ENCODE measurements around the gene RIN2.
"Not testable (repeated sequence)": the region's sequence is repeated elsewhere in the genome, so short reads cannot be mapped to it uniquely, and the experiment has no call there.

Gene RIN2

GRCh38 chr20:19802492-19803158, 44.6 kb downstream of the RIN2 start:
- no peaks in the 10 kb centered on the region for H3F3A ChIP-seq (ENCODE audit: low read depth)
- no peaks in the 10 kb centered on the region for H3K9me2 ChIP-seq (replicated peaks; ENCODE audit: low read depth, low read length)
- no peak overlapping the region for H3K4me3 ChIP-seq (ENCODE audit: low read length, poor library complexity, severe bottlenecking)
- TF ChIP-seq EZH2phosphoT487 (IDR thresholded peaks at IDR 0.05; ENCODE audit: borderline replicate concordance) (no peak), CTCF (conservative IDR thresholded peaks at IDR 0.05; ENCODE audit: low read length) (peak; percentile 80)
- H3K4me2 ChIP-seq (ENCODE audit: low read depth, low read length, poor library complexity, severe bottlenecking), result no peak overlapping the region
- no peaks in the 10 kb centered on the region for H3K79me2 ChIP-seq (ENCODE audit: insufficient read depth, low read length)
- H3K27me3 ChIP-seq (ENCODE audit: insufficient read depth, low read length, poor library complexity, severe bottlenecking), result no peaks in the 10 kb centered on the region
- no peaks in the 10 kb centered on the region for H3K36me3 ChIP-seq (ENCODE audit: insufficient read depth, low read length)
- no peaks in the 10 kb centered on the region for H3K4me1 ChIP-seq (ENCODE audit: insufficient read depth, low read length, poor library complexity, severe bottlenecking)
- no peak overlapping the region for H2AFZ ChIP-seq (ENCODE audit: low read length)
- no peak overlapping the region for H3K9ac ChIP-seq (ENCODE audit: low read depth, low read length, poor library complexity, severe bottlenecking)
- no peaks in the 10 kb centered on the region for H4K20me1 ChIP-seq (ENCODE audit: insufficient read depth, low read length, poor library complexity, severe bottlenecking)
- no peaks in the 10 kb centered on the region for H3K9me3 ChIP-seq (ENCODE audit: insufficient read depth, low read depth, low read length)

- H3K4me2 ChIP-seq (ENCODE audit: low read depth, low read length, poor library complexity, severe bottlenecking); H3K36me3 ChIP-seq (ENCODE audit: insufficient read depth, low read length); H3K4me3 ChIP-seq (ENCODE audit: low read length, poor library complexity, severe bottlenecking); H3K79me2 ChIP-seq (ENCODE audit: insufficient read depth, low read length); H3K9me2 ChIP-seq (replicated peaks; ENCODE audit: low read depth, low read length); H3K9me3 ChIP-seq (ENCODE audit: insufficient read depth, low read depth, low read length); H3F3A ChIP-seq (ENCODE audit: low read depth); H4K20me1 ChIP-seq (ENCODE audit: insufficient read depth, low read length, poor library complexity, severe bottlenecking); H3K4me1 ChIP-seq (ENCODE audit: insufficient read depth, low read length, poor library complexity, severe bottlenecking); H2AFZ ChIP-seq (ENCODE audit: low read length); H3K9ac ChIP-seq (ENCODE audit: low read depth, low read length, poor library complexity, severe bottlenecking); H3K27me3 ChIP-seq (ENCODE audit: insufficient read depth, low read length, poor library complexity, severe bottlenecking): not testable (repeated sequence)
Measured at GRCh38 chr20:19806276-19806675, 48.2 kb downstream of the RIN2 start.

GRCh38 chr20:19806806-19807190, 48.7 kb downstream of the RIN2 start:
- no peak overlapping the region for H3K9ac ChIP-seq (ENCODE audit: low read depth, low read length, poor library complexity, severe bottlenecking)
- no peaks in the 10 kb centered on the region for H3K9me2 ChIP-seq (replicated peaks; ENCODE audit: low read depth, low read length)
- H2AFZ ChIP-seq (ENCODE audit: low read length), result no peak overlapping the region
- H3K4me1 ChIP-seq (ENCODE audit: insufficient read depth, low read length, poor library complexity, severe bottlenecking), result no peaks in the 10 kb centered on the region
- no peaks in the 10 kb centered on the region for H3K36me3 ChIP-seq (ENCODE audit: insufficient read depth, low read length)
- no peaks in the 10 kb centered on the region for H4K20me1 ChIP-seq (ENCODE audit: insufficient read depth, low read length, poor library complexity, severe bottlenecking)
- no peaks in the 10 kb centered on the region for H3K79me2 ChIP-seq (ENCODE audit: insufficient read depth, low read length)
- no peak overlapping the region for H3K4me2 ChIP-seq (ENCODE audit: low read depth, low read length, poor library complexity, severe bottlenecking)
- no peaks in the 10 kb centered on the region for H3F3A ChIP-seq (ENCODE audit: low read depth)
- no peak overlapping the region for H3K4me3 ChIP-seq (ENCODE audit: low read length, poor library complexity, severe bottlenecking)
- TF ChIP-seq CTCF (conservative IDR thresholded peaks at IDR 0.05; ENCODE audit: low read length) (no peak), EZH2phosphoT487 (IDR thresholded peaks at IDR 0.05; ENCODE audit: borderline replicate concordance) (no peak)
- no peaks in the 10 kb centered on the region for H3K27me3 ChIP-seq (ENCODE audit: insufficient read depth, low read length, poor library complexity, severe bottlenecking)
- H3K9me3 ChIP-seq (ENCODE audit: insufficient read depth, low read depth, low read length), result no peaks in the 10 kb centered on the region
